GM18907 (cell line): ENCODE data around the gene ARHGEF3.
"Not testable (repeated sequence)": the region's sequence is repeated elsewhere in the genome, so short reads cannot be mapped to it uniquely, and the experiment has no call there.

Experiments used
- ATAC-seq: cut with Tn5 transposase; IDR thresholded peaks from one replicate; pipeline ENCODE4 v1.9.1; 2021; ENCODE audit warnings: mild to moderate bottlenecking, moderate library complexity; ENCODE audit not compliant: unreplicated experiment

The ARHGEF3 gene

GRCh38 chr3:56748663-56749231 is 53.0 kb downstream of the ARHGEF3 start:
- ATAC-seq = no peak

- ATAC-seq = no peak
Measured at GRCh38 chr3:56747150-56747549, 54.6 kb downstream of the ARHGEF3 start.

GRCh38 chr3:56744016-56744415 is 57.7 kb downstream of the ARHGEF3 start:
- ATAC-seq = no peak

- no peak for ATAC-seq
Measured at GRCh38 chr3:56742887-56743286, 58.9 kb downstream of the ARHGEF3 start.

GRCh38 chr3:56739036-56739435 is 62.7 kb downstream of the ARHGEF3 start:
- no peak for ATAC-seq

- ATAC-seq = no peak
Measured at GRCh38 chr3:56737006-56737405, 64.7 kb downstream of the ARHGEF3 start.

GRCh38 chr3:56732109-56732508 is 69.6 kb downstream of the ARHGEF3 start:
- no peak for ATAC-seq

GRCh38 chr3:56725175-56725574 is 76.6 kb downstream of the ARHGEF3 start:
- ATAC-seq = peak; percentile 96

GRCh38 chr3:56724676-56725075 is 77.1 kb downstream of the ARHGEF3 start:
- no peak for ATAC-seq

- ATAC-seq = no peak
Measured at GRCh38 chr3:56720849-56721248, 80.9 kb downstream of the ARHGEF3 start.

GRCh38 chr3:56718809-56719208 is 82.9 kb downstream of the ARHGEF3 start:
- ATAC-seq = not testable (repeated sequence)

- no peak for ATAC-seq
Measured at GRCh38 chr3:56711344-56711743, 90.4 kb downstream of the ARHGEF3 start.

- not testable (repeated sequence) for ATAC-seq
Measured at GRCh38 chr3:56707412-56707811, 94.3 kb downstream of the ARHGEF3 start.

- no peak for ATAC-seq
Measured at GRCh38 chr3:56706629-56707028, 95.1 kb downstream of the ARHGEF3 start.

- ATAC-seq = no peak
Measured at GRCh38 chr3:56704706-56705105, 97.0 kb downstream of the ARHGEF3 start.

GRCh38 chr3:56702490-56703315 is 99.0 kb downstream of the ARHGEF3 start:
- ATAC-seq = no peak

- no peak for ATAC-seq
Measured at GRCh38 chr3:56700151-56700550, 101.6 kb downstream of the ARHGEF3 start.

- no peak for ATAC-seq
Measured at GRCh38 chr3:56694867-56695683, 106.7 kb downstream of the ARHGEF3 start.

- ATAC-seq = no peak
Measured at GRCh38 chr3:56693750-56694149, 108.0 kb downstream of the ARHGEF3 start.

- ATAC-seq = peak; percentile 70
Measured at GRCh38 chr3:56692520-56693433, 109.0 kb downstream of the ARHGEF3 start.

GRCh38 chr3:56692001-56692365 is 109.8 kb downstream of the ARHGEF3 start:
- not testable (repeated sequence) for ATAC-seq
